GM21360 (cell line): Measurements from ENCODE around the gene LMAN1L.

Experiments
- ATAC-seq: cut with Tn5 transposase; IDR thresholded peaks from one replicate; pipeline ENCODE4 v1.9.1; 2021; ENCODE audit warnings: mild to moderate bottlenecking, moderate library complexity; ENCODE audit not compliant: unreplicated experiment

Gene LMAN1L

GRCh38 chr15:74851960-74852359 is 39.3 kb downstream of the LMAN1L start:
- no peak for ATAC-seq

DNA sequence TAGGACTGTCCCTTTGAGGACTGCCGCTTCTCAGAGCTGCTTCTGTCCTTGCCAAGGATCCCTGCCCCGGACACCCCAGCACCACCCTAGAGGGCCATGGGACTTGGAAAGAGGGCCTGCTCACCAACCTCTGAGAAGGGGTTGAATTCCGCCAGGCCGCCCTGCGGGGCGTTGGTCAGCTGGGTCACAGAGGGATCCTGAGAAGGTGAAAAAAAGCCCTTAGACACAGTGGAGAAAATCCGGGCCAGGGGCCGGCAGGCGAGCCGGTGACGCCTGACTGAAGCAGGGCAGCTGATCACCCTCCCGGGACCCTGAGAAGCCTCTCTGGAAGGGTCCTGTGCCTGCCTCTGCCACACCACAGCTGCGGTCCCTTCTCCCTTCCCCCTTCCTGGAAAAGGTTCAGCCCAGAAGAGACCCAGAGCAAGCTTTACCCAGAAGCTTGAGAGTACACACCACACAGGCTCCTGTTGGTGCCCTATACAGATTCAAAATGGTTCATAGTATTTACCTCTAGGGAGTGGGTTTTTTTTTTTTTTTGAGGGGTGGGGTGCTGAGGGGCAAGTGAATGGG is 41.9 kb downstream of the LMAN1L start:
- no peak for ATAC-seq

DNA sequence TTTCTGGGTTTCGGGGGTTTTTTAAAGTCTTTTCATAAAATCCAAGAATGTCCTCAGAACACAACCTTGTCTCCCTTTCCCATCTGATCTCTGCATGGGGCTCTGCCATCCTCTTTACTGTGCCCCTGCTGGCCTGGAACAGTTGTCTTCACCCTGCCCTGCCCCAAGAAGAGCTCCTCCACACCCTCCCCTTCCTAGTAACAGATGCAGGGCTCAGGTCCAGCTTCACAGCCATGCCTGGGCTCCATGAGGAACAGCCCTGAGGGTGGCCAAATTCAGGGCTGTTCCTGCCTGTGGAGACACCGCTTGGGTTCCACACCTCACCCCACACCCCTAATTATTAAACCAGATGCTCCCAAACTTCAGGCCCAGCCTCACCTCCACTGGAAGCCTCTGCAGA is 43.2 kb downstream of the LMAN1L start:
- ATAC-seq = no peak

DNA sequence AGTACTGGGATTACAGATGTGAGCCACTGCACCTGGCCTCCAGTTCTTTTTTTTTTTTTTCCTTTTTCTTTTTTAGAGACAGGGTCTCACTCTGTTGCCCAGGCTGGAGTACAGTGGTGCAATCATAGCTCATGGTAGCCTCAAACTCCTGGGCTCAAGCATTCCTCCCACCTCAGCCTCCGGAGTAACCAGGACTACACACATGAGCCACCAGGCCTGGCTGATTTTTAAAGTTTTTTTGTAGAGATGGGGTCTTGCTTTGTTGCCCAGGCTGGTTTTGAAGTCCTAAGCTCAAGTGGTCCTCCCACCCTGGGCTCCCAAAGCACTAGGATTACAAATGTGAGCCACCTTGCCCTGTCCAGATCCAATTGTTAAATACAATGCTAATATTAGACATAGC is 43.9 kb downstream of the LMAN1L start:
- ATAC-seq = no peak

DNA sequence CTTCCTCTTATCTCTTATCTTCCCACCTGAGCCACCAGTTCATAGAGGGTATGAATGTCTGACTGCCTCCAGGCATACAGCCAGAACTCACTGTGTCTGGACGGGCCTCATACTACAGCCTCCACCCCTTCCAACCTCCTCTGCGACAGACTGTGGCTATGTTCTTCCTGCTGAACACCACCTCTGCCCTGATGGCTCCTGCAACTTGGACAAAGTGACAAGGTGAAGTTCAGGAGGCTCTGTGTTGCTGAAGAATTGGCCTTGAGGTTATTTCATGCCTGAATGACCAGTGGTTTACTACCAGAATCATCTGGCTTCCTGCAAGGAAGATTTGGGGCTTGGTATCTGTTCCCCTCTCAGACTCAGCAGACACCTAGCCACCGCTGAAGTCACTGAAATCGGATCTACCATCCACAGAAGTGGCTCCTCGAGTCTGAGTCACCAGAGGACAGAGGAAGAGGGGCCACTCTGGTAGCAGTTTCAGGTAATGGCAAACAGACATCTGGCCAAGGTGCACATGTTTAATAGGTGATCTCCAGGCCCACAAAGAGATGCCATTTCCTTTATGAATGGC is 44.5 kb downstream of the LMAN1L start:
- ATAC-seq = no peak

DNA sequence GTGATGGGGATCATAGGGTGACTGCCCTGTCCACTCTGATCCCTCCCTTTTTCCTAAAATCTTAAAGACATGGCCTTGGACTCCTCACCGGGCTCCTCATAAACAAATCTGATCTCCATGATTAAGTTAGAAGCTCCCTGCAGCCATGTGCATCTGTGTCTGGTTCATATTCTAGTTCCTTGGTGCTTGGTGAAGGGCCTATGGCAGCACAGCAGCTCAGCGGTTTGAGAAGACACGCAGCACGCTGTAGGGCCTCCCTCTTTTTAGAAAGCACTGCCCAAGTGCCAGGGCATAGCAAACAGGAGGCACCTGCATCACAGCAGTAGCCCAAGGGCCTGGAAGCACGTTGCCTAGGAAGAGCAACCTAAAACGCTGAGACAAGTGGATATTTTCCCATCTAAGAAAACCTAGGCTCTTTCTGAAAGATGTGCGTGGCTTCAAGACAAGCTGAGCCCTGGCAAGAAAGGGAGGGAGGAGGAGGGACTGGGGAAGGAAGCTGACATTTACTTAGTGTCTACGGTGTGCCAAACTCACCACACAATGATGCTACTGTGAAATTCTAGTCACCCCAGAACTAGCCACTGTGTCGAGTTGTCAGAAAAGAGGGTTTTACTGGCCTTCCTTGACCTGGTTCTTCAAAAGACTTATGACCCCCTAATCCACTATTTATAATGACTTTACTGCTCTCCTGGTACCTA is 45.2 kb downstream of the LMAN1L start:
- no peak for ATAC-seq

DNA sequence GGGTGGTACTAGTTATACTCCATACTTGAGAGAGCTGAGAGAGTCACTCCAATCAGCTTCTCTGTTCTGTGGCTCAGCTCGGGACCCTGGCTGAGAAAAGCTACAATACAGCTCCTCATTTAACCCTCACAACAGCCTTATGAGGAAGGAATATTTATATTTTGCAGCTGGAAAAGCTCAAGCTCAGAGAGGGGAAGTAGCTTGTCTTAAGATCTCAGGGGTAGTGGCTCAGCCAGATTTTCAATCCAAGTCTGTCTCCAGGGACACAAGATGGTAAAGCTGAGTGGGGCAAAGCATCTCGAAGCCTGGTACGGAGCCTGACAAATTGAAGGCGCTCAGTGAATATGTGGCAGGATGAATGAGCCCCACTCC is 45.7 kb downstream of the LMAN1L start:
- ATAC-seq = no peak

DNA sequence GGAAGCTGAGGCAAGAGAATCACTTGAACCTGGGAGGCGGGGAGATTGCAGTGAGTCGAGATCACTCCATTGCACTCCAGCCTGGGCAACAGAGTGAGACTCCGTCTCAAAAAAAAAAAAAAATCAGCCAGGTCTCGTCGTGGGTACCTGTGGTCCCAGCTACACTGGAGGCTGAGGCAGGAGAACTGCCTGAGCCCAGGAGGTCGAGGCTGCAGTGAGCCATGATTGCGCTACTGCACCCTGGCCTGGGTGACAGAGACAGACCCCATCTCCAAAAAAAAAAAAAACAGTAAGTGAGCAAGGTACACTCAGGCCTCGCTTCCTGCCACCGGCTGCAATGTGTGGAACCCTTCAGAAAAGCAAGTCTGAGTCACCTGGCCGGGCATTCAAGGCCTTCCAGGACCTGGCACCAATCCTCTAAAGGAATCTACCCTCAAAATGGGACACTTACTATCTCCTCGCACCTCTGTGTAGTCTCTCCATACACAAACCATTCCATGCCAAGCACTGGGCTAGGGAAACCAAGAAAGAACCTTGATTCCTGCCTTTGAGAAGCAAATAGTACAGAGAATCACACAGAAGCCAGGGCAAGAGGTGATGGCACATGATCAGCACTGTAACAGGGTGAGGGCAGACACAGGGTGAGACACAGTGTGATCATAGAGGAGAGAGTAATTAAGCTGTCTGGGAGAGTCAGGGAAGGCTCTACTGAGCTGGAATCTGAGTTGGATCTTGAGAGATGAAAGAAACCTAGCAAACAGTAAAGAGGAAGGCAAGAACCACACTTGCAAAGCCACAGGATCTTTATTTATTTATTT is 50.8 kb downstream of the LMAN1L start:
- no peak for ATAC-seq

DNA sequence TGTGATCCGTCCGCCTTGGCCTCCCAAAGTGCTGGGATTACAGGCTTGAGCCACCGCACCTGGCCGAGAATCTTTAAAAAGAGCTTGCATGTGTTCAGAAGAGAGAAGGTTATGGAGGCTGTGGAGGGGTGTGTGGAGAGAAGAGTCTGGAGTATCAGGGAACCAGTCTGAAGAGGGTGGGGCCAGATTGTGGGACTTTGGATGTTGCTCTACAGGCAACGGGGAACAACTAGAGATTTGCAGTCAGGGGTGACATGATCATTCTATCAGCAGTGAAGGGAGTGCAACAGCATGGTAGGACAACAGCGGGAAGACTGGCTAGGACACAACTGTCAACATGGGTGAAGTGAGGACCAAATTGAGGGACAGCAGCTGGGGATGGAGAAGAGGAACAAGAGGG is 51.7 kb downstream of the LMAN1L start:
- no peak for ATAC-seq

DNA sequence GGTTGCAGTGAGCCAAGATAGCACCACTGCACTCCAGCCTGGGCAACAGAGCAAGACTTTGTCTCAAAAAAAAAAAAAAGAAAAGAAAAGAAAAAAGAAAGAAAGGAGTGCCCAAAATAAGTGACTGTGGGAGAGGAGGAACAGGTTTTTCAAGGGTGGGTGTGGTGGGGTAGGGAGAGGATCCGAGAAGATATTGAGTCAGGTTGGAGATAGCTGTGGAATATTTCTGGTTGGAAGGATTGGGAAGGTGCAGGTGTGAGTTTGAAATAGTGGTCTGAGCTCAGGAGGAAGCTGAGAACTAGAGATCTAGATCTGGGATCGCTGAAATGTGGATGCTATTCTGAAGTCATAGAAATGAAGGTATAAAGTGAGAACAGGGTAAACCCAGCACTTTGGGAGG is 52.7 kb downstream of the LMAN1L start:
- ATAC-seq = no peak

- ATAC-seq = no peak
Measured at GRCh38 chr15:74866090-74866489, 53.5 kb downstream of the LMAN1L start.

DNA sequence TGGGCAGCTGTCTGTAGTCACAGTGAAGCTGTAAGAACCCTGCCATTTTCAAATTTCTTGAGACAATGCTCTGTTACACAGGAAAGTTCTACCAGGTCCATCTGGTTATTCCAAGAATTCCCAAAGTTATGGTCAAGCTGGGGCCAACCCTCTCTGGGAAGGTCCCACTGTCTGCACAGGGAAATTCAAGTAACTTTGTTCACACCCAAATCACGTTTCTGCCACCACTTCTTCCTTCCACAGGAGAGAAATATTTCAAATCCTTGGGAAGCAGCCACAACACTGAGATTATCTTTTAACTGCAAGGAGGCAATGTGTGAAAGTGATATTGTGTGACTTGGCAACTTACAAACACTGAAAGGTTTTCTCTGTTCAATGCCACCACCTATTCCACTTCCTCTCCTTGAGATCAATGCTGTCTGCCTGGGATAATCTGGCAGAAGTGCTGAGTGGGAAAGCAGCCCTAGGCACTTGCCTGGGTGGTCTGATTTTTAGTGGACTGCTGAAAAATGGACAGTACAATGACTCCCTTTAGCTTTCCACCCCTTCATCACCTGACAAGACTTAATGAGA is 54.9 kb downstream of the LMAN1L start:
- no peak for ATAC-seq

GRCh38 chr15:74868059-74868458 is 55.4 kb downstream of the LMAN1L start:
- ATAC-seq = no peak

DNA sequence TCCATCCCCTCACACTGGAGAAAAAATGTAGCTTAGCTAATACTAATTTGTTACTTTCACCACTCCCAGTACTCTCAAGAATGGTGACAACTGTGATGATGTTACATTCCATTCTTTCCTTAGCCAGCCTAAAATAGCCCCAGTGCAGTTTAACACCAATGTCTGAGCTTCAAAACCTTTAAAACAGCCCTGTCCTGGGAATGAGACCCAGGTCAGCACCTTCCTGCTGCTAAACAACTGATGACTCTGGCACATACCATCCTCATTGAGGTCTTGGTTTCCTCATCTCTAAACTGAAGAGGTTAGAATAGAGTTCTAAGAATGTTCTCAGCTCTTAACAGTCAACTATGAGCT is 56.7 kb downstream of the LMAN1L start:
- no peak for ATAC-seq

DNA sequence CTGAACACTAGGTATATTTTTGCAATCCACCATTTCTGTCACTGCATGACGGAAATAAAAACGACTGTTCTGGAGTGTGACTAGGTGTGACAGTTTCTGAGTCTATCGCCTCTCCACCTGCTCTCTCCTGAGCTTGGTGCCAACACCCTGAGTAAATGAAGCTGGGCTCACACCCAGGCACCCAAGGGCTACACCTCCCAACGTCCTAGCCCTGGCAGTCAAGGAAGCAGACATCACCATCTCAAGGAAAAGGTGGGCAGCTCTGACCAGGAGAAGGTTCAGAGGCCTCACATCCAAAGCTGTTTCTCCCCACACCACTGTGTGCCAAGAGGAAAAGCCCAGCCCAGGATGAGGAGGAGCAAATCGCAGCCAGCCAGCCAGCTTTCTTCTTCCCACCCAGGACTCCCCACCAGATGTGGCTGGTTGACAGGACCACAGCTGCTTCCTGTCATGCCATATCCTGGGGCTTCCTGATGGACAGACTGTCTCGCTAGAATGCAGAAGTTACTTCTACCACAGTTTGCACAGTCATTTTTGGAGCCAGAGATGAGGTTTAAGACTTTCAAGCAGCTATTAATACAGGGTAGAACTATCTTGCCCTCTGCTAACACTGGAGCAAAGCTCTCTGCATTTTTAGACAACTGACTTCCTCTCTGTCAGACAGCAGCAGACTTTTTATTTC is 57.2 kb downstream of the LMAN1L start:
- ATAC-seq = no peak

GRCh38 chr15:74870436-74871215 is 58.0 kb downstream of the LMAN1L start:
- no peak for ATAC-seq

DNA sequence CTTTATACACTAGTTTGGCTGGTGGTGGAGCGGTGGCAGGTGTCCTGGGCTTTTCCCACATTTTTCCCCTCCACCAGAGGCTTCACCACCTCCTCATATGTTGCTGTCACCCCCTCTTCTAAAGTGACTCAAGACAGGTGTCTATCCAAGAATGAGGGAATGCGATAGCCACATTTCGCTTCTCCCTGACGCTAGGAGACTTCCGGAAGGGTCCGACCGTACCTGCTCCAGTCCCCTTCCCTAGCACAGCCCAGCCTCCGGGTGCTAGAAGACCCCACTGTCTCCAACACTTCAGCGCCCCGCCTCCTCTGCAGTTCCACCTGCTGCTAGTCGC is 60.0 kb downstream of the LMAN1L start:
- ATAC-seq = no peak

DNA sequence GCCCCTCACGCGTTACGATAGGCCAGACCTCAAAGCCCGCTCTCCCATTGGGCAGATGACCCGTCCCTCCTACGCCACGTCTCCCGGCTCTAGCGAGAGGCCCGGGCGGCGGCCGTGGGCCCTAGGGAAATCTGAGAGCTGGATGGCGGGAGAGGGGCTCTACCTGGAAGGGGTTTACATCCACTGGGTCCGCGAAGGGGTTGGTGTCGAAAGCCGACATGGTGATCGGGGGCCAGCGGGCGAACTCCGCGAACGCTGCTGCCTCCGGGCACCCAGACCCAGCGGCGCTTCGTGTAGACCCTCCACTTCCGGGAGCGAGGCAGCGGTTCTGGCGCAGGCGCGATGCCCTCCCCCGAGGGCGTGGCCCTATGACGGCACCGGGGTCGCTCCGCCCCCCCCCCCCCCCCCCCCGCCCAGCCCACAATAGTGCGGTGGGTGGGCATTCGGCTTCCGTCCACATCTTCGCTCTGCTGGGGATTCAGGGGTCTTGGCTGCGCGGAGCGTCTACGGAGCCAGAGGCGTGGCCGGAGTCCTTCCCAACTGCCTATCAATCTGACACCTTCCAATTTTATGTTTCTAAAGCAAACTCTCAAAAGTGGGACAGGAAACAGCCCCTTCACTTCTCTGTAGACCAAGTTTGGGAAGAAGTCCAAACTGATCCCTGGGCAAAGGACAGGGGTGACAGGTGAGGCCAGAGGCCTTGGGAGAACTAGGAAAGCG is 60.6 kb downstream of the LMAN1L start, which contains the start of gene SCAMP2:
Gene SCAMP2 (minus strand): TSS at position 330 of the 720 bp plus-strand sequence. CDS start 110 bp downstream, at position 220.
- peak; percentile 58 for ATAC-seq

DNA sequence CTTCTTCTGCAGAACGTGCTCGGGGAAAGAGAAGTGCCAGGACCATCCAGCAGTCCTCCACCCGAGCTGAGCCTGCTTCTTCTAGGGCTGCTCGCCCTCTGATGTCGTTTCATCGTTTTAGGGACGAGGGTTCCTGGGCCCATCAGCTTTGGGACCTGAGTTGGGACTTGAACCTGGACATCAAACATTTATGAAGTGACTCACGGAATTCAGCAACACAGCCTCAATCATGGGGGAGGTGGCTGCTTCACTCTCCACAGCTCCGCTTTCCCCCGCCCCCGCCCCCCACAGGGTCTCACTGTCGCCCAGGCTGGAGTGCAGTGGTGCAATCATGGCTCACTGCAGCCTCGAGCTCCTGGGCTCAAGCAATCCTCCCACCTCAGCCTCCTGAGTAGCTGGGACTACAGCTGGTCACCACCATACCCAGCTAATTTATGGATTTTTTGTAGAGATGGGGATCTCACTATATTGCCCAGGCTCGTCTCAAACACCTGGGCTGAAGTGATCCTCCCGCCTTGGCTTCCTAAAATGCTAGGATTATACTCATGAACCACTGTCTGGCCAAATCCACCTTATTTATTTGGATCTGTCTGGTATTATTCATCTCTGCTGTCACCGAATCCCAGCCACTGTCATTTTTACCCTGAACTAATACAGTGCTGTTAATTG is 61.3 kb downstream of the LMAN1L start:
- no peak for ATAC-seq
